ENCODE measurements around the gene PKDCC. TPM values are rescaled to one million over a fixed set of nuclear protein-coding genes. Genes with fewer than 3 reads are reported as not detected.
A peak's percentile ranks its signal among the peaks of the same experiment; 100 is the strongest.

PKDCC gene
- total and polyA plus RNA-seq, 2 of the 13 experiments (the other 11 are each of a cell fraction or from before 2014, with no cell fraction given), result 52.6 to 58.8 TPM

DNA sequence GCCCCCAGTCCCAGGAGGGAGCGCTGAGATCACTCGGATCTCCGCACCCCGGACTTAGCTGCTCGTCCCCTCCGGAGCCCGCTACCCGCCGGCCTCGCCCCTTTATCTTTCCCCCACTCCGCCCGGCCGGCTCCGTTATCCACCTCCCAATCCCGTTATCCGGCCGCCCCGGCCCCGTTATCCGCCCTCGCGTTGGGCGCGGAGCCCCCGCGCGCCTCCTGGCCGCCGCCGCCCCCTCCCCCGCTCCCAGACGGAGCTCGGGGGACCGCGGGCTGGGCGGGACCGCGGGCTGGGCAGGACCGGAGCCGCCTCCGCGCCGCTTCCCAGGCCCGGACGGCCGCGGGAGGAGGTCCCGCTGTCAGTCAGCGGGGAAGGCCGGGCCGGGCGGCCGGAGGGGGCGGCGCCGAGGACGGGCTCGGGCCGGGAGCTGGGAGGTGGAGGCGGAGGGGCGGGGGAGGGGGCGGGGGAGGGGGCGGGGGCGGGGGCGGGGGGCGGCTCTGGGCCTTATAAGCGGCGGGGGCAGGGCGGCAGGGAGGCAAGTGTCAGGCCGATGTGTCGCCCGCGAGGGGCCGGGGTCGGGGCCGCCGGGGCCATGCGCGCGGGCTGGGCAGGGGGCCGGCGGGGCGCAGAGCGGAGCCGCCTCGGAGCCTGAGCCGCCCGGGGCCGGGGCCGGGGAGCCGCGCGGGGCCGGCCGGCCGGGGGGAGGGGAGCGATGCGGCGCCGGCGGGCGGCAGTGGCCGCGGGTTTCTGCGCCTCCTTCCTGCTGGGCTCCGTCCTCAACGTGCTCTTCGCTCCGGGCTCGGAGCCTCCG lies at the start of gene PKDCC (continued):
- TF ChIP-seq BHLHE40 (IDR thresholded peaks at IDR 0.05; ENCODE audit: low read length) (no peak), ZNF598 (CRISPR knock-in tag; IDR thresholded peaks at IDR 0.05; ENCODE audit: borderline replicate concordance) (no peak), ZNF780A (CRISPR knock-in tag; IDR thresholded peaks at IDR 0.05) (no peak), BRD4 (CRISPR knock-in tag; IDR thresholded peaks at IDR 0.05) (no peak), RAD21 (CRISPR knock-in tag; IDR thresholded peaks at IDR 0.05) (peak; percentile 33; the same call in 1 of the 2 replicates), ZNF430 (CRISPR knock-in tag; IDR thresholded peaks at IDR 0.05) (no peak), HCFC1 (IDR thresholded peaks at IDR 0.05; ENCODE audit: low read depth, low read length) (no peak), TBP (CRISPR knock-in tag; IDR thresholded peaks at IDR 0.05) (no peak), YEATS2 (CRISPR knock-in tag; IDR thresholded peaks at IDR 0.05; ENCODE audit: borderline replicate concordance) (no peak), HNF4G (IDR thresholded peaks at IDR 0.05; ENCODE audit: borderline replicate concordance, low read depth, low read length) (0 out of 2 replicates have a peak, but pooled peaks have one; percentile 5), HNF4G (CRISPR knock-in tag; IDR thresholded peaks at IDR 0.05; ENCODE audit: borderline replicate concordance, low read depth) (no peak), MAFF (IDR thresholded peaks at IDR 0.05; ENCODE audit: low read depth, low read length) (no peak), GABPB1 (CRISPR knock-in tag; IDR thresholded peaks at IDR 0.05) (0 out of 2 replicates have a peak, but pooled peaks have one; percentile 2), NR0B2 (CRISPR knock-in tag; IDR thresholded peaks at IDR 0.05) (no peak), PBX2 (CRISPR knock-in tag; IDR thresholded peaks at IDR 0.05) (peak; percentile 59), SMAD3 (CRISPR knock-in tag; IDR thresholded peaks at IDR 0.05) (no peak), TGIF2 (CRISPR knock-in tag; IDR thresholded peaks at IDR 0.05) (peak; percentile 45; the same call in 1 of the 2 replicates), TRIM22 (IDR thresholded peaks at IDR 0.05) (no peak), NFKB2 (CRISPR knock-in tag; IDR thresholded peaks at IDR 0.05; ENCODE audit: borderline replicate concordance) (peak; percentile 13; the same call in 1 of the 2 replicates), FLYWCH1 (CRISPR knock-in tag; IDR thresholded peaks at IDR 0.05) (no peak), RFX3 (CRISPR knock-in tag; IDR thresholded peaks at IDR 0.05) (no peak), U2AF2 (IDR thresholded peaks at IDR 0.05; ENCODE audit: low read depth, low read length) (no peak), ARNT2 (CRISPR knock-in tag; IDR thresholded peaks at IDR 0.05; ENCODE audit: low read depth) (peak; percentile 22; the same call in 1 of the 2 replicates), ZNF605 (CRISPR knock-in tag; IDR thresholded peaks at IDR 0.05) (no peak), ZNF235 (CRISPR knock-in tag; IDR thresholded peaks at IDR 0.05; ENCODE audit: borderline replicate concordance) (no peak), E2F1 (CRISPR knock-in tag; IDR thresholded peaks at IDR 0.05) (0 out of 2 replicates have a peak, but pooled peaks have one; percentile 41)
- TF ChIP-seq, protein P1, sequence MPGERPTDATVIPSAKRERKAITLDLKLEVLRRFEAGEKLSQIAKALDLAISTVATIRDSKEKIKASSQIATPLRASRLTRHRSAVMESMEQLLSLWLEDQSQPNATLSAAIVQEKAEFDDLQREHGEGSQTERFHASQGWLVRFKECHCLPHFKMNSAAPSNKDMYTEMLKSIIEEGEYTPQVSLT (CRISPR knock-in tag; IDR thresholded peaks at IDR 0.05; ENCODE audit: borderline replicate concordance, low read depth), result no peak

Measured in HepG2 (cell line).